ENCODE results near the gene RUSF1.

RUSF1 gene

GRCh38 chr16:31441956-31442355 lies 66.2 kb downstream of the RUSF1 start:
- DNase-seq = no peak

GRCh38 chr16:31440516-31441184 lies 67.5 kb downstream of the RUSF1 start:
- no peak for DNase-seq

DNA sequence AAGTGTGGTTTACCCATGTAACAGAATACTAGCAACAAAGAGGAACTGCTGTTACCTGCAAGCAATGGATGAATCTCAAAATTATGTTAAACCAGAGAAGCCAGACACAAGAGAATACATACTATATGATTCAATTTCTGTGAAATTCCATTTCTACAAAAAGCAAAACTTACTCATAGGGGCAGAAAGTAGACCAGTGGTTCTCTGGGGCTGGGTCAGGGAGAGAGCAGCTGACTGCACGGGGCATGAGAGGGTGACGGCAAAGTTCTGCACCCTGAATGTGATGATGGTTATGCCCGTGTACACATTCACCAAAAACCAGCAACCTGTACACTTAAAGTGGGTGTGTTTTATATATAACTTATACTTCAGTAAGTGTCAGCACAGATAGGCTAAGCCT lies 68.7 kb downstream of the RUSF1 start:
- DNase-seq = no peak

Measured in stimulated activated CD4-positive, alpha-beta T cell treated with anti-CD3 and anti-CD28 coated beads, Interleukin-12 subunit alpha, Interleukin-12 subunit beta, amount 100 ng/mL, for 4 hours (primary cell).